ENCODE measurements around the gene GOLGA1. TPM values are rescaled to one million over a fixed set of nuclear protein-coding genes. Genes with fewer than 3 reads are reported as not detected.
"Not testable (repeated sequence)": the region's sequence is repeated elsewhere in the genome, so short reads cannot be mapped to it uniquely, and the experiment has no call there.

The GOLGA1 gene
- total RNA-seq, 1 donor from 2014 or later, result 16.1 TPM

DNA sequence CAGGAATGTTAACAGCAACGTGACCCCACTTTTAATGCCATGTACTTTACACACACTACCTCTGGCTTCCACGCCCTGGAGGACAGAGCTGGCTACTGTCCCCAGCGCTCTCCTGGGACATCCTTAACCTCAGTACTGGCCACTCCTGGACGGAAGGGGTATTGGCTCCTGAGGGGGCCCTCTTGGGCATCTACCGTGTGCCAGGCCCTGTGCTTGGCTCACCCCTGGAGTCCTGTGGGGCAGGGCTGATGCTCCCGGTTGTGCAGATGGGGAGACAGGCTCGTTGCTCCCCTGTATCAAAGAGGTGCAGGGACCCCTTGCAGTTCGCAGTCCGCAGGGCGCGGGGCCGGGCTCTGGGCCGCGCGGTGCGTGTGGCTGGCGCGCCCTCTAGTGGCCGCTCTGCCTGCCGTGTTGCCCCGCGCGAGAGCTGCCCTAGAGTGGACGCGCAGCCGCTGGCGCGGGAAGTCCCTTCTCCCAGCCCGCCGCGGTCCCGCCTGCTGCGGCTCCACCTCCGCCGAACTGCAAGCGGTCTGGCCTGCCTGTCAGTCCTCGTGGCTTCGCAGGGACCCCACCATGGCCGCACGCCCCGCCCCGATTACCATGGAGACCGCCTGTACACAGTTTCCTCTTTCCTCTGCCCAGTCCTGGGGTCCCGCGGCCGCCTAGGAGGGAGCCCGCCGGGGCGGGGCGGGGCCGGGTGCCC, 87.9 kb downstream of the GOLGA1 start, which contains the start of gene WDR38:
TSS of gene WDR38 (plus strand) at position 632 of the 703 bp plus-strand sequence. CDS start 72 bp downstream, outside the sequence.
- ATAC-seq (ENCODE audit: poor library complexity), result peak; percentile 91
- DNase-seq, result peak; percentile 91
- intact Hi-C loops (cut with DNase I), result loop anchor here (1.0 kb wide), 1 partner anchor 81 kb away; no protein-coding TSS in a partner anchor

- intact Hi-C loops (cut with DNase I), result loop anchor here (1.0 kb wide), 1 partner anchor 80 kb away; no protein-coding TSS in a partner anchor
- ATAC-seq (ENCODE audit: poor library complexity) (peak; percentile 66), DNase-seq (peak; percentile 62)
These were observed 88.6 kb downstream of the GOLGA1 start for GRCh38 chr9:124852121-124852828.

- DNase-seq, result no peak
- ATAC-seq (ENCODE audit: poor library complexity), result no peak
- intact Hi-C loops (cut with DNase I), result no loop called here
These were observed 91.1 kb downstream of the GOLGA1 start for GRCh38 chr9:124849801-124850200.

DNA sequence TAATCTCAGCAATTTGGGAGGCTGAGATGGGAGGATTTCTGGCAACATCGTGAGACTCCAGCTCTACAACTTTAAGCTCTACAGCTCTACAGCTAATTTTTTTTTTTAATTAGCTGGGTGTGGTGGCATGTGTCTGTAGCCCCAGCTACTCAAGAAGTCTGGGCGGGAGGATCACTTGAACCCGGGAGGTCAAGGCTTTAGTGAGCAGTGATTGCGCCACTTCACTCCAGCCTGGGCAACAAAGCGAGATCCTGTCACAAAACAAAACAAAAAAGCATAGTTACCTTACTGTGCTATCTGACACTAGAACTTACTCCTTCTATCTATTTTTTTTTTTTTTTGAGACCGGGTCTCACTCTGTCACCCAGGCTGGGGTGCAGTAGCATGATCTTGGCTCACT, 93.9 kb downstream of the GOLGA1 start:
- ATAC-seq (ENCODE audit: poor library complexity) (no peak), DNase-seq (no peak)
- intact Hi-C loops (cut with DNase I), result no loop called here

GRCh38 chr9:124846467-124846866, 94.4 kb downstream of the GOLGA1 start:
- peak; percentile 19 for DNase-seq
- ATAC-seq (ENCODE audit: poor library complexity); intact Hi-C loops (cut with DNase I): not testable (repeated sequence)

DNA sequence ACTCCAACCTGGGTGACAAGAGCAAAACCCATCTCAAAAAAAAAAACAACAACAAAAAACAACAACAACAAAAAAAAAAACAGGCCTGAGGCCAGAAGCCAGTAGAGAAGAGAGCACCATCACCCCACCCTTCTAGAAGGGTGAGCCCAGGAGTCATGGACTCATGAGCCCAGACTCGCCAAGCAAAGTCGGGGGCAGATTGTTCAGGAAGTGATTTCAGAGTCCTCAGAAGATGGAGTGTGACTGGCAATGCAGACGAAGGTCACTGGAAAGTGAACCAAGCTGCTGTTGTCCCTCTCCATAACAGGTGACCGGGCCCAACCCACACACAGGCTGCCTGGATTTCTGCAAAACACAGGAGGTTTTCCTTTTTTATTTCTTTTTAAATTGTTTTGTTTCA, 96.6 kb downstream of the GOLGA1 start:
- peak; percentile 2 for DNase-seq
- intact Hi-C loops (cut with DNase I), result no loop called here
- no peak for ATAC-seq (ENCODE audit: poor library complexity)

- ATAC-seq (ENCODE audit: poor library complexity), result no peak
- intact Hi-C loops (cut with DNase I), result no loop called here
- DNase-seq, result peak; percentile 12
These were observed 97.3 kb downstream of the GOLGA1 start for GRCh38 chr9:124843456-124844034.

GRCh38 chr9:124841075-124841821, 99.6 kb downstream of the GOLGA1 start:
- intact Hi-C loops (cut with DNase I), result no loop called here
- no peak for ATAC-seq (ENCODE audit: poor library complexity)
- no peak for DNase-seq

DNA sequence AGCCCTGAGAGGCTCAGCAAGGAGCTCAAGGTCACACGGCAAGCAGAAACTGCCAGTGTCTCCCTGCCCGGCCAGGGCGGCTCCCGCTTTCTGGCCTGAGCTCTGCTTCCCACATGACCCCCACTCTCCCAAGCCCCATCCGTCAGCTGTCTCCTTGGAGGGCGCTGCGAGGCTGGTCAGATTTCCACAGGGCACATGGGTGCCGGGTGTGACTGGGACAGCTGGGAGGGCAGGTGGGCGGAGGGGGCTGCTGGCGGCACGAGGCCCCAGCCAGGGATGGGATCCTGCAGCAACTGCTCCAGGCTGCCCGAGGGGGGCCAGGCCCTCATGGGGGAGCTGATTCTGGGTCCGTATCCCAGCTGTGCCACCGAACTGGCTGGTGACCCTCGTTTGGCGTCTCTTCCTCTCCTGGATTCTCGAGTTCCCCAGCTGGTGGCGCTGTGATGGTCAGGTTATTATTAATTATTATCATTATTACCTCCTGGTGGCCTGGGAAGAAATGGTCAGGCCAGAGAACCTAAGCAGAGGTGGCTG, 100.5 kb downstream of the GOLGA1 start:
- peak; percentile 41 for DNase-seq
- intact Hi-C loops (cut with DNase I), result no loop called here
- no peak for ATAC-seq (ENCODE audit: poor library complexity)

GRCh38 chr9:124839612-124840299, 101.1 kb downstream of the GOLGA1 start:
- intact Hi-C loops (cut with DNase I), result no loop called here
- ATAC-seq (ENCODE audit: poor library complexity) (no peak), DNase-seq (peak; percentile 34)

DNA sequence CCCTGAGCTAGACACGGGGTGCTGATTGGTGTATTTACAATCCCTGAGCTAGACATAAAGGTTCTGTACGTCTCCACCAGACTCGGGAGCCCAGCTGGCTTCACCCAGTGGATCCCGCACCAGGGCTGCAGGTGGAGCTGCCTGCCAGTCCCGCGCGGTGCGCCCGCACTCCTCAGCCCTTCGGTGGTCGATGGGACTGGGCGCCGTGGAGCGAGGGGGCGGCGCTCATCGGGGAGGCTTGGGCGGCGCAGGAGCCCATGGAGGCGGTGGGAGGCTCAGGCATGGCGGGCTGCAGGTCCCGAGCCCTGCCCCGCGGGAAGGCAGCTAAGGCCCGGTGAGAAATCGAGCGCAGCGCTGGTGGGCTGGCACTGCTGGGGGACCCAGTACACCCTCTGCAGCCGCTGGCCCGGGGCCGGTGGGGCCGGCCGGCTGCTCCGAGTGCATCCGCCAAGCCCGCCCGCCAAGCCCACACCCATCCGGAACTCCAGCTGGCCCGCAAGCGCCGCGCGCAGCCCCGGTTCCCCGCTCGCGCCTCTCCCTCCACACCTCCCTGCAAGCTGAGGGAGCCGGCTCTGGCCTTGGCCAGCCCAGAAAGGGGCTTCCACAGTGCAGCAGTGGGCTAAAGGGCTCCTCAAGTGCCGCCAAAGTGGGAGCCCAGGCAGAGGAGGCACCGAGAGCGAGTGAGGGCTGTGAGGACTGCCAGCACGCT, 102.2 kb downstream of the GOLGA1 start:
- ATAC-seq (ENCODE audit: poor library complexity); intact Hi-C loops (cut with DNase I): not testable (repeated sequence)
- peak; percentile 30 for DNase-seq

DNA sequence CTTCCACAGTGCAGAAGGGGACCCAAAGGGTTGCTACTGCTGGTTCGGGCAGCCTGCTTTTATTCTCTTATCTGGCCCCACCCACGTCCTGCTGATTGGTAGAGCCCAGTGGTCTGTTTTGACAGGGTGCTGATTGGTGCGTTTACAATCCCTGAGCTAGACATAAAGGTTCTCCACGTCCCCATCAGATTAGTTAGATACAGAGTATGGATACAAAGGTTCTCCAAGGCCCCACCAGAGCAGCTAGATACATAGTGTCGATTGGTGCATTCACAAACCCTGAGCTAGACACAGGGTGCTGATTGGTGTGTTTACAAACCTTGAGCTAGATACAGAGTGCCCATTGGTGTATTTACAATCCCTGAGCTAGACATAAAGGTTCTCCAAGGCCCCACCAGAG, 102.8 kb downstream of the GOLGA1 start:
- intact Hi-C loops (cut with DNase I); DNase-seq: not testable (repeated sequence)

DNA sequence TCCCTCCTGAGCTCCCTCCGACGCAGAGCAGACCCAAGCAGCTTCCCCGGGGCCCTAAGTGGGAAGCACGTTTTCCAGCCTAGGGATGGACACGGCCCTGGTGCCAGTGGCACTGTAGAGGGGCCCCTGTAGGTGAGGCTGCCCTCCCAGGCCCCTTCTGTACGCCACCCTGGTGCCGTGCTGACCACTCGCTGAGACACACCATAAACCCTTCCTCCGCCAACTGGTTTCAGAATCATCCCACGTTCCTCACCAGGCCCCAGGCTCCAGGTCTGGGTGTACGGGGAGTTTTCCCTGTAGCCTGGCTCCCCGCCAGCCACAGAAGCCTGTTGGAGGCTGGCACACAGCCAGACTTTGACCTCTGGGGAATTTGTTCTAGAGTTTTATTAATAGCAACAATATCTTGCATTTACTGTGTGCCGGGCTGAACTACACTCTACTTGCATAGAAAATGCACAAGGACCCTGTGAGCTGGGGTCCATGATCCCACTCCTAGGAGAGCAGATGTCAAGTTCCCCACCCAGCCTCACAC, 105.8 kb downstream of the GOLGA1 start:
- peak; percentile 89 for DNase-seq
- ATAC-seq (ENCODE audit: poor library complexity), result peak; percentile 73
- intact Hi-C loops (cut with DNase I), result no loop called here

More for the DNA sequence above, 102.8 kb downstream of the GOLGA1 start:
- ATAC-seq (ENCODE audit: poor library complexity), result not testable (repeated sequence)

- intact Hi-C loops (cut with DNase I), result no loop called here
- ATAC-seq (ENCODE audit: poor library complexity) (peak; percentile 9), DNase-seq (peak; percentile 48)
These were observed 106.3 kb downstream of the GOLGA1 start for GRCh38 chr9:124834591-124834990.

DNA sequence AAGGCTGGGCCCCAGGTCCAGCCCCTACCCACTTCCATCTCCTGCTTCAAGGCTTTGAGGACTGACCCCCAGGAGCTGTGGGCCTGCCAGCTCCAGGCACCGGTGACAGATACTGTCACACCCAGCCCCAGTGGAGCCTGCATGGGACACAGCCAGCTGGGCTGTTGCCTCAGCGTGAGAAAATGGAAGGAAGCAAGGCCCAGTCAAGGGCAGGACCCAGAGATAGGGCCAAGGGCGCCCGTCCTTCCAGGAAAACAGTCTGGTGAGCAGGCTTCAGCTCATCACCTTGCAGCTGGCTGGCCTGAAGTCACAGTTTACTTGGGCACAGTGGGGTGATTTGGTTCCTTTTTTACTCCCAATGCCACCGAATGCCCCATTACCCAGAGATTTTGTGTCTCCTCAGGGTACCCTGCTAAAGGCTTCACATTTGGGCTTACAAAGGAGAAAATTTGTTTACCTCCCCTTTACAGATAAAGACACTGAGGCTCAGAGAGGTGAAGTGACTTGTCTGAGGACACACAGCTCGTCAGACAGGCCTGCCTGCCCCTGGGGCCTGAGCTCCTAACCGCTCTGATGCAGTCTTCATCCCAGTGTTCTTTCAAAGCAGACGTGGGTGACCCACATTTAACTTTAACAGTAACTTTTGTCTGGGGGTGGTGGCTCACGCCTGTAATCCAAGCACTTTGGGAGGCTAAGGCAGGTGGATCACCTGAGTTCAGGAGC, 109.1 kb downstream of the GOLGA1 start:
- peak; percentile 90 for ATAC-seq (ENCODE audit: poor library complexity)
- intact Hi-C loops (cut with DNase I), result no loop called here

DNA sequence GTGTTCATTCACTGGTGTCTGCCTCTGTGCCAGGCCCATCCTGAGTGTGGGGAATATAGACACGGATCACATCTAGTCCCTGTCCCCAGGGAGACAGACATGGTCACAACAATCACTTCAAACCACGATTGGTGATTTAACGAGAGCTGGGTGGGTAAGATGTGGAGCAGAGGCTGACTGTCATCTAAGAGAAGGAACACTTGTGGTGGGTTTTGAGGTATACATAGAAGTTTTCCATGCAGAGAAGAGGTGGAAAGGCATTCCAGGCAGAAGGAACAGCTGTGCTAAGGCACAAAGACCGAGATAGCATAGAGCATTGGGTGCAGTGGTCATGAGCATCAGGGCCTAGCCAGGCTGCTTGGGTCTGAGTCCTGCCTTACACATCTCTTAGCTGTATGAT, 110.3 kb downstream of the GOLGA1 start:
- intact Hi-C loops (cut with DNase I), result no loop called here
- DNase-seq, result no peak
- no peak for ATAC-seq (ENCODE audit: poor library complexity)

More for the DNA sequence above, 109.1 kb downstream of the GOLGA1 start:
- DNase-seq, result peak; percentile 90

- intact Hi-C loops (cut with DNase I), result no loop called here
- DNase-seq (no peak), ATAC-seq (ENCODE audit: poor library complexity) (no peak)
These were observed 111.6 kb downstream of the GOLGA1 start for GRCh38 chr9:124829334-124829669.

Data from Right ventricle myocardium superior (tissue), 1 donor.